Fibroblast of skin of right biceps (primary cell): ENCODE measurements around the gene STXBP5L.
"Not testable (repeated sequence)": the region's sequence is repeated elsewhere in the genome, so short reads cannot be mapped to it uniquely, and the experiment has no call there.

Experiments
- DNase-seq: peaks from one replicate; pipeline ENCODE4 v3.0.0-alpha.2; 2013

STXBP5L gene

DNA sequence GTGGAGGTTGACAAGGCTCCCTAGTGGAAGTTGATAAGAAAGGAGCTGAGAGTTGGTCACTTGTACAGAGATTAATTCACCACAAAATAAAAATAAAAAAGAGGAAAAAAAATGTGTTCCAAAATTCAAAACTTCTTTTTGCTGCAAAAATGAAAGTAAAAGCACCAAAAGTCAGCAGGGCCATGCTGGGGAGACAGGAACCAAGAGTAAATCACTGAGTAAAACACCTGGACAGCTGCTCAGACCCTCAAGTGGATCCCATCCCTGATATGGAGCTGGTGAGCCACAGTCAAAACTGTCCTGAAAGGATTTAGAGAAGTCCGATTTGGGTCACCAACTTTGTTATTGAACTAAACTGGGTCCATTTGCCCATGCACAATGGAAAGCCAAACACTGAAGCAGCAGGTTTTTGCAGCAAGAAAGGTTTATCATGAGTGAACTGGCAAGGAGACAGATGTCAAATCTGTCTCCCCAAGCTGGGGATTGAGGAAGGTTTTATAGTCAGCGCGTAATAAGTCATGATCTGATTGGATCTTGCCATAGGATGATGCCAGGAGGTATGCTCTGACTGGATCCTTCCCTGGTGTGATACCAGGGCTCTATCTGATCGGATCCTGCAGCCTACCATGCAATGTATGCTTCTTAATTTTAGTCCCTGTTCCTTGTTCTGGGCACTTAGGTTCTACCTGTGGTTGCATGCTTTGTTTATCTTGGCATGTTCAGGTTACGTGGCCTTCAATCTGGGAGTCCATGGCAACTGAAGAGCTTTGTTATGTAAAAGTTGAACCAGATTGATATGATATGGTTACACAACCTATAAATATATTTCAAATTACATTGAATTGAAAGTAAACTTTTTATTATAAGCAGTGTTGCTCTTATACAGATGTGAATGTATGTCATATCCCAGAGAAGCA is 324.6 kb downstream of the STXBP5L start:
- DNase-seq, result no peak

- no peak for DNase-seq
Observed at GRCh38 chr3:121243208-121243607, 335.2 kb downstream of the STXBP5L start.

- DNase-seq, result no peak
Observed at GRCh38 chr3:121252676-121253075, 344.7 kb downstream of the STXBP5L start.

DNA sequence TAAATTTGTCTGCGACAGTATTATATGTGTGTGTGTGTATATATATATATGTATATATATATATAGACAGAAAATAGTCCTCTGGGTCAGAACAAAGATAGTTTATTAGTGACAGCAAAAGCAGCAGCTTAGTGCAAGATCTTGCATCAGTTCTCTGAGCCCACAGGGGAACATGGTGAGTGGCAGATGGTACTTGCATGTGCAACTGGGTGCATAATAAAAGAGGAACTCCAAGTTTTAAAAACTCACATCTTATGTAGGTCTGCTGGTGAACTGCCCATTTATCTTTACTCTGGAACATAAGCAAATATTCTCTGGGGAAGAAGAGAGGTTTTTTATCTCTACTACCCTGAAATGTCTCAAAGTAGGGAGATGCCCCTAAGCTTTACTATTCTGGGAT is 361.4 kb downstream of the STXBP5L start:
- no peak for DNase-seq

GRCh38 chr3:121274411-121274810 is 366.4 kb downstream of the STXBP5L start:
- no peak for DNase-seq

DNA sequence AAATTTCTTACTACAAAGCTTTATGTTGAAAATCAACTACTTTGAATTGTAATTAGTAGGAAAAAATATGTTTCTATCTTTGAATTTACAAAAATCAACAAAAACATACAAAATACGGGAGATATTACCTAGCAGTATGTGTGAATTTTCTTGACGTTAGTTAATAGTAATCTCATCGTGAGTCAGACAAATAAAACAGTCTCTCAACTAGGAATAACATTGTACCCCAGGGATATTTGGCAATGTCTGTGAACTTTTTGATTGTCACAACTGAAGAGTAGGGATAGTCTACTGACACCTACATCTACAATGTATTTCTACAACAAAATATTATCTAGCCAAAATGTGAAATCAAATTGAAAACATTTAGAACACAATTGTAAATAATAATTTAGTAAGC is 387.4 kb downstream of the STXBP5L start:
- DNase-seq, result no peak

DNA sequence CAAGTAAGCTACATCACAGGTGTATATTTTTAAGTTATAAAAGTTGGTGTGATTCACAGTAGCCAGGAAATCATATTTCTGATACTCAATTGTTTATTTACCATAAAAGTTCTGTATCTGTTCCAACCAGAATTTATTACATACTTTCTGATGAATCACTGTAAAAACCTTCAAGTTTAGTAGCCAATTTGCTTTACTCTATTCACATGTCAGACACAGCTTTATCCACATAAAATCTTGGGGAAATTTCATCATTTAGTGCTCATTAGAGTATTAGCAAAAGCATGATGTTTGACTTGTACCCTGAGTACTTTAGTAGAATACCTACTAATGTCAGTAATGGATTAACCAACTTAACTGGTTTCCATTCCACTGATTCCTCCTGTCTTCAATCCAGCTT is 388.0 kb downstream of the STXBP5L start:
- no peak for DNase-seq

DNA sequence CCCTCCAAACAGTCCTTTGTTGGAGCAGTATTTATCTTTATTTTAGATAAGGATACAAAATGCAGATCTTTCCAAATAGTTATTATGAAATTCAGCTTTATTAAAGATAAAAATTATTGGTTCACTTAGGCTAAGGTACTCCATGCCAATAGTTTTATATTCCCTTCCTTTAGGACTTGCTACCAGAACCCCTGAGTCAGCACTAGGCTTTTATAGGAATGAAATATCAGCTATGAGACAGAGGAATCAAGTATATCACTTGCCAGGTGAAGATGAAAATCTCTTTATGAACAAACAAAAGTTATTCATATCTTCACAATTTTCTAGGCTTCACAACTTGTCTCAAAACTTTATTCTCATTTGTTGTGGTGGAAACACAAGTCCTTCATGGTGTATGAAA is 416.3 kb downstream of the STXBP5L start:
- no peak for DNase-seq

DNA sequence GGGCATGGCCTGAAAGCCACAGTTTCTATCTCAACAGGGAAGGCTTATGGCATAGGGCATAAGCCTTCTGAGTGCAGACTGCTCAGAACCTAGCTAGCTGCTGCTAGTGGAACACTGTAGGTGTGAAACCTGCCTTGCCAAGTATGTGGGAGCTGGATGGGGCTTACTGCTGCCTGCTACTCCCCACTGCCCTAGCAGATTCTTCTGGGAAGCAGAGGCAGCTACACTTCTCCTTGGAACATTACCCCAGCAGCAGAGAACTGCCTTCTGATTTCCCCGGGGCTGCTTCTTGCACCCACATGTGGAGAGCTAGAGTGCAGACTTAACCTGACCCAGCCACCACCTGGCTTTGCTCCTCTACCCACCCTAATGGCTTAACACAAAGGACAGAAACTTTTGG is 422.1 kb downstream of the STXBP5L start:
- DNase-seq, result no peak

DNA sequence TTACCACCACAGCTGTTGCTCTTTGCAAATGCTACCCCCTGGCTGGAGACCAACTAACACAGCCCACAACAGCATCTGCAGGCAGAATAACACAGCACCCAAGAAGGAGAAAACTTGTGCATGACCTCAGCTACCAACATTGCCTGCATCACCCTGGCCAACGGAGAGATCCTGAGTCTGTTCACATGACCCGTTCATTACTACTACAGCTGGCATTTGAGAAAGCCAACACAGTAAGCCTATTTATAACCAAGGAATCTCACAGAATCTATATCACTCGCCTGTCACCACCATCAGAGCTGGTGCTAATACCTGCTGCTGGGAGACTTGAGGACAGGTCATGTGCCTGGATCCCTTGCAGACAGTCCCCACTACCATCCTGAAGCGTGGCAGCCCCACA is 422.6 kb downstream of the STXBP5L start:
- no peak for DNase-seq

GRCh38 chr3:121355960-121356359 is 448.0 kb downstream of the STXBP5L start:
- DNase-seq, result not testable (repeated sequence)

DNA sequence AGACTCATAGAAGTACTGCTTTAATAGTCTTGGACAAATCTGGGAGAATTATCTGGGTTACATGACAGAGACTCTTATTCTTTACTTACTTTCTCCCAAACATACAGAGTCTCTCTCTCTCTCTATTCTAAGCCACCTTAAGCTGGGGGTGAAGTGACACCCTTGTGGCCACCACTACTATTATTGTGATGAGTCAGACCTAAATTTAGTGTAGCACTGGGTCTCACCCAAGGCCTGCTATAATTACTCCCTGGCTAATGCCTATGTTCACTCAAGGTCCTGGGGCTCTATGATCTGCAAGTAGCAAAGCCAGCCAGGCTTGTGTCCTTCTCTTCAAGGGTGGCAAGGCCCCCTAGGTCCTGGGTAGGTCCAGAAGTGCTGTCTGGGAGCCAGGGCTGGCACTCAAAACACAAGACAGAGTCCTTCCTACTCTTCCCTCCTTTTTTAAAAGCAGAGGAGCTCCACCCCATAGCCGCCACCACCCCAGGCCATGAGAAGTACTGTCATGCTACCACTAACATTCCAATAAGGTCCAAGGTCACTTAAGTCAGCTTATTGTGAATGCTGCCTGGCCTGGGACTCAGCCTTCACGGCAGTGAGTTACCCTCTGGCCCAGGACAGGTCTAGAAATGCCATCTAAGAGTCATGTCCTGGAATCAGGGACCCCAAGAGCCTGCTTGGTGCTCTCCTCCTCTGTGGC is 454.2 kb downstream of the STXBP5L start:
- DNase-seq, result no peak

DNA sequence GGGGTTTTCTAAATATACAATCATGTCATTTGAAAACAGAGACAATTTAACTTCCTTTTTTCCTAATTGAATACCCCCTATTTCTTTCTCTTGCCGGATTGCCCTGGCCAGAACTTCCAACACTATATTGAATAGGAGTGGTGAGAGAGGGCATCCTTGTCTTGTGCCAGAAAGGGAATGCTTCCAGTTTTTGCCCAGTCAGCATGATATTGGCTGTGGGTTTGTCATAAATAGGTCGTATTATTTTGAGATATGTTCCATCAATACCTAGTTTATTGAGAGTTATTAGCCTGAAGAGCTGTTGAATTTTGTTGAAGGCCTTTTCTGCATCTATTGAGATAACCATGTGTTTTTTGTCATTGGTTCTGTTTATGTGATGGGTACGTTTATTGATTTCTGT is 480.3 kb downstream of the STXBP5L start:
- not testable (repeated sequence) for DNase-seq

- not testable (repeated sequence) for DNase-seq
Observed at GRCh38 chr3:121395967-121396366, 488.0 kb downstream of the STXBP5L start.

DNA sequence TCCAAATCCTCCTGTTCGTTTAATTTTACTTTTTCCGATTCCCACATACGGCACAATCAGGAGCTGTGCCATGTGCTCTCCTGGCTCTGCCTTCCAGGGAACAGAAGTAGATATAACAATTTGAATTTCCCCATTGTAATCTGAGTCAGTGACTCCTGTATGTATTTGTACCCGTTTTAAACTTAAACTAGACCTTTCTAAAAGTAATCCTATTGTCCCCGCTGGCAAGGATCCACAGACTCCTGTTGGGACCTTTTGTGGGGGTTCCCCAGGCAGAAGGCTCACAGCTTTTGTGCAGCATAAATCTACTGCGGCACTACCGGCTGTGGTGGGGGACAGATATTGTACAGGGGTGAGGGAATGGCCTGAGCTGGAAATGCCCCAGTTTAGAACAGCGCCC is 490.0 kb downstream of the STXBP5L start:
- DNase-seq, result not testable (repeated sequence)

GRCh38 chr3:121399820-121400219 is 491.8 kb downstream of the STXBP5L start:
- DNase-seq, result no peak

- DNase-seq, result no peak
Observed at GRCh38 chr3:121405631-121406030, 497.6 kb downstream of the STXBP5L start.

GRCh38 chr3:121411523-121411922 is 503.5 kb downstream of the STXBP5L start:
- DNase-seq, result peak; percentile 50

GRCh38 chr3:121414924-121415323 is 506.9 kb downstream of the STXBP5L start:
- peak; percentile 3 for DNase-seq

DNA sequence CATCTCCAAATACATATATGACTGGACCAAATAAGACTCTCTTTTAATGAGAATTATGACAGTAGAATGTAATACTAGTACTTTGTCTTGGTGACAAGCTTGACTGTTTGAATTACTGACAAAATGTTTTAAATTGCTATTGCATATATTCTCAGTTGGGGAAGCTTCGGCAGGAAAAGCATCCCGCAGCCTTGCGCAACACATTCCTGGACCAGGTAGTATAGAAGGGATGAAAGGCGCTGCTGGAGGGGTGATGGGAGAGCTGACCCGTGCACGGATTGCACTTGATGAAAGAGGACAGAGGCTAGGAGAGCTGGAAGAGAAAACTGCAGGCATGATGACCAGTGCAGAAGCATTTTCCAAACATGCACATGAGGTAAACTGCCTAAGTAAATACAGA is 510.2 kb downstream of the STXBP5L start:
- no peak for DNase-seq

DNA sequence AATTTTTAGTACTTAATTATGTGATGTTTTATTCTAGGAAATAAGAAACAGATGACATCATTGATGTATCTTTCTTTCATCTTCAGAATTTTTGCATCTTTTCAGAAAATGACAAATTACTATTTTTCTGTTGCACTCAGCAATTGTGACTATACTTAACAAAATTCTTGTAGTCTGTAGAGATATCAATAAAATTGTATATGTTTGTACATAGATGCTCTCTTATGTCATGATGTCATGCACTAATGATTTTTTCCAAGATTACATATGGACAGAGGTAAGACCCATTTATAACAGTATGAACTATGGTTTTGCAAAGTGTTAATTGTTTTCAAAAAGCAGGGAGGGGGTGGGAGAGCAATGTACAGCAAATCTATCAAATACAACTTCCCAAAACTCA is 516.5 kb downstream of the STXBP5L start:
- DNase-seq, result no peak

- no peak for DNase-seq
Observed at GRCh38 chr3:121430664-121431215, 522.7 kb downstream of the STXBP5L start.

GRCh38 chr3:121431726-121432517 is 523.9 kb downstream of the STXBP5L start:
- peak; percentile 34 for DNase-seq
